Fibroblast of the conjunctiva (primary cell): ENCODE results near the gene PGAM2.
"Not testable (repeated sequence)": the region's sequence is repeated elsewhere in the genome, so short reads cannot be mapped to it uniquely, and the experiment has no call there.

Experiments
- DNase-seq: peaks from one replicate; pipeline ENCODE4 v3.0.0-alpha.2; 2010; ENCODE audit warnings: low read depth

Gene PGAM2

DNA sequence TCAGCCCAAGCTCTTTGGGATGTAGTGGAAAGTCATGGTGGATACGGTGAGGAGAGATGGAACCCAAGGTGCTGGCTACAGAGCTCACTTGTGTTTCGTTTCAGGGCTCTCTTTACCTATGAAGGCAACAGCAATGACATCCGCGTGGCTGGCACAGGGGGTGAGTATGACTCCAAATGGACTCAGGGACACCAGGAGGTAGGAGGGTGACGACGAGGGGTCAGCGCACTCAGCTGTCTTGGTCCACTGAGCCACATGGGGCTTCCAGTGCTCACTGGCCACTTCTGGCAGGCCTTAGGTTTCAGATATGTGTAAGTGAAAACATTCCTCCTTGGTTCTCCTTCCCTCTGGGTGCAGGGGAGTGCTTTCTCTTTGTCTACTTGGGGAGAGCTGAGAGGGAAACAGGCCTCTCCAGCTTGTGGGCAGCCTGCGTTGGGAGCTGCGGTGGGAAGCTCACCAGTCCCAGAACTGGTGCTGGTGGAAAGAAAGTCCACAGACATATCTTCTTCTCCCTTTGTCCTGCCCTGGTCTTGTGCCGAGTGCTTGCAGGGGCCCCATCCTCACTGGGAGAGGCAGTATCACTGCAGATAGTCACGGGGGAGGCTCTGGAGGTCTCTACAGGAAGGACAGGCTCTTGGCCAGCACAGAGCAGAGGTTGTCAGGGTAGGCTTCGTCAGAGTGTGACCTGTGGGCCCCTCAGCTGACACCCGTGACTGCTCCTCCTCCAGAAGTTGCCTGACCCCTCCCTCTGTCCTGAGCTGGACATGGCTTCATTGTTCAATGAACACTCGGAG is 15.0 kb downstream of the PGAM2 start:
- DNase-seq = no peak

DNA sequence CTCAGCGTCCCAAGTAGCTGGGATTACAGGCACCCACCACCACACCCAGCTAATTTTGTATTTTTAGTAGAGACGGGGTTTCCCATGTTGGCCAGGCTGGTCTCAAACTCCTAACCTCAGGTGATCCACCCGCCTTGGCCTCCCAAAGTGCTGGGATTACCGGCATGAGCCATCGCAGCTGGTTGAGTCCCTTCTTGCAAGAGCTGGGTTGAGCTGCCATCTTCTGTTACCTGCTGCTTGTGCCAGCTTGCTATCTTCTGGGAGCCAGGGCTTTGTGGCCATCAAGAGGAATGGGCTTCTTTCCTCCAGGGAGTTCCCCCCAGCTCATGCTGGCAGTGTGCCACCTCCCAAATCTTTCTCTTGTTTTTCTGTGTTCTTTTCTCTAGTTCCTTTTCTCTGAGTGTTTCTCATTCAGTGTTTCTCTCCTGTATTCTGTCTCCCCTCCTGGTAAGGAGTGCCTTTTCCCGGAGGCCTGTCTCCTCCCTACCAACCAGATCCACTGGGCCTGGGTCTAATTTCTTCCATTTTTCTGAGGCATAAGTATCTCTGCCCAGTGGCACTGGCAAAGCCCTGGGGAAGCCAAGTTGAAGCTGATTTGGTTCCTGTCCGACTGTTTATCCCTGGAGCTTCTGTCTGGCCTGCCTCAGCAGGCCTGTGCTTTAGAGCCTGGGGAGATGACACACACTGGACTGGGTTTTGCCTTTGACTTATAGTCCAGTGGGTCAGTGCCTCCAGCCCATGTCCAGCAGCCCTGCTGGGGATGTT is 17.2 kb downstream of the PGAM2 start:
- no peak for DNase-seq

DNA sequence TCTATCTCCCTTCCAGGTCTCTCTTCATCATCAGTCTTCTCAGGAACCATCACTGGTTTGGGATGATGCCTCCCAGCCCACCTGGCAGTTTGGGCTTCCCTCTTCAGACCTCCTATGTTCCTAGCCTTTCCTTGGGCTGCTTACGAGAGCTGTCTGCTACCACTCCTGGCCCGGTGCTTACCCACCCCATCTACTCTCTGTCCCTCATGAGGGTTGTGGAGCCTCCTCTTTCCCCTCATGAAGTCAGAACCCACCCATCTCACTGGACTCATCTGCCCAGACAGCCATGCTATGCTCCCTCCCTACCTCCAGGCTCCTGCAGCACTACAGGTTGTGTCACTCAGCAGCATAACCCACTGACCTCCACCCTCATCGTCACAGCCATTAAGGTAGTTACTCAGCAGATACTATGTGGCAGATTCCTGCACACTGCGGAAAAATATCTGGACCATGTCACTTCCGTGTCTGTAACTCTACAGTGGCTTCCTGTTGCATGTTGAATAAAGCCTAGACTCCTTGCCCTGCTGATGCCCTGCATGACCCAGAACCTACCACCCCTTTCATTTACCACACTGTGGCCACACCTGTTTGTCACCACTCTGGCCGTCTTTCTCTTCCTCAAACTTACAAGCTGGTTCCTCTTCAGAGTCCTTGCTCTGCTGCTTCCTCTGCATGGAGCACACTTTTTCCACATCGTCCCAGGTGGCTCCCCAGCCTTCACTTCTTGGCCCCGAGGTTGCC is 18.9 kb downstream of the PGAM2 start:
- no peak for DNase-seq

DNA sequence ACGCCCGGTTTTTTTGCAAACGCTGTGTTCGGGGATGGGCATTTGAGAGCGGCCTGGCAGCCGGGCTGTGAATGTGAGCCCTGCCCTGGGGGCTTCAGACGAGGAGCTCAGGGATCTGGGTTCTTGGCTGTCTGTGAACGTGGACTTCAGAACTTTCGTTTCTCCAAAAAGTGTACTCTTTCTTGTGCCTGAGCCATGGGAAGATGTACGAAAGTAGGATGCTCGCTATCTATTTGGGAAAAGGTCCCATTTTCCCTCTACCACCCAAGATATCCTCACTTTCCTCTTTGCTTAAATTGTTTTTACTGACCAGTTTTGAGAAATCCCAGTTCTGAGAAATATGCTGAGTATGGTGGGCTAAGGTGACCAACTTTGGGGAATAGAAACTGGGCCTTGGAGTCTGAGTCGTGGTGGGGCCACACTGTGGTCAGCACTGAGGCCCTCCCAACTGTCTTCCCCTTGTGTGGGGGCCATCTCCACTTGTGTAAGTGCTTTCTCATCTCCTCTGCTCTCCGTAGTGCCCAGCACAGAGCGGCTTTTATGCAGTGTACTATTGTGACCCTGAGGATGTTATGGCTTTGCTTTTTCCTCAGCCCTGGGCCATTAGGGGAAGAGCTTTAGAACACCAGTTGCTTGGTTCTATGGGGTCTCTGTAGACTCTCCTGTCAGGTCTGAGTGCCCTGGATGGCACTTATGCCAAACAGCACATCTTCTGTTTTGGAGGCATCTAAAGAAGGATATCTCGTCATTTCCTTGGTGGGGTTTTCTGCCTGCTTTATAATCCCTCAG is 19.9 kb downstream of the PGAM2 start:
- no peak for DNase-seq

DNA sequence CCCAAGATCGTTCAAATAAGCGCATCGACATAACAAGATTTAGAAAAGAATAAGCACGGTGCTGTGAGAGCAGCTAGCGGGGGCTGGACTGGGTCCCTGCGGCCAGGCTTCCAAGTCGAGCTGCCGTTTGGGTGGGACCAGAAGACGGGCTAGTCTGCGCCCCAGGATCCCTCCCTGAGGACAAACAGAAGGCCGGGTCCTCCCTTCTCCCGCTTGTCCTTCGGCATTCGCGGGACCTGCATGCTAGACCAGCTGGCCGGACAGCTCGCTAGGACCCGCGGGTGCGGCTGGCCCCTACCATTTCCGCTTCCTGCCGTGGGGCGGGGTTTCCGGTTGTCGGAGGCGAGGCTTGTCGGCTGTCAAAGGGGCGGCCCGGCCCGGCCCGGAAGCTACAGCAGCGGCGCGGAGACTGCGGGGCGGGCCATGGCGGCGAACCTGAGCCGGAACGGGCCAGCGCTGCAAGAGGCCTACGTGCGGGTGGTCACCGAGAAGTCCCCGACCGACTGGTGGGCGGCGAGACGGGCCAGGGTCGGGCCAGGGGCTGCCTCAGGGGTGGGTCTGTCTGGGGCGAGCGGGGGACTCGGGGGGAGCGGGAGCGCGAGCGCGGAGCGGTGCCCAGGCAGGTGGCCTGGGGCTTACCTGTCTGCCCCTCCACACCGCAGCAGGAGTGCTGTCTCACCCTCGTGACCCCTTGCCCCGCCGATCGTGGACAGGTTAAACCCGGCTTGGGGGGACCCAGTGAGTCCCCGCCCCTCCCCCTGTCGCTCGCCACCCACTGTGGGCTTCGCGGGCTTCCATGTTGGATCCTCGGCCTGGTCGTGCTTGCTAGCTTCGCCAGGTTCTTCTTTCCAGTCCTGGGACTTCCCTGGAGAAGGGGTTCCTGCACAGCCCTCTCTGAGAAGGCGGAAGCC is 20.8 kb downstream of the PGAM2 start, which contains the start of gene DBNL:
DBNL (plus strand) TSS at position 388 of the 911 bp plus-strand sequence; CDS start at position 424, 36 bp downstream.
- peak; percentile 62 for DNase-seq

DNA sequence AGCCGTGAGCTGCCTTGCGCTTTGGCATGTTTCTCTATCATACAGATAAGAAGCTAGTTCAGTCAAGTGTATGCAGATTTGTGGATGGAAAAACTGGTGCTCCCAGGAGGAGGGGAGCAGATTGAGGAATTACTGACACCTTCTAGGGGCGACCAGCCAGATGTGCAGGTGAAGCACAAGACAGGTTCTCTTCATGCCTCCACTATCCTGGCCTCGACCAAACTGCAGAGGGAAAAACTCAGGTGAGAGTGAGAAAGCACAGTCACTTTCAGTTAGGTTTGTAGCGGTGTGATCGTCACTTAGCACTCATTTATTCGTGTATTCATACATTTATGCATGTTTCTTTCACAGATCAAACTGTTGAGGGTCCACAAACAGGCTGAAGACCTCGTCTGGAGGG is 21.5 kb downstream of the PGAM2 start:
- no peak for DNase-seq

DNA sequence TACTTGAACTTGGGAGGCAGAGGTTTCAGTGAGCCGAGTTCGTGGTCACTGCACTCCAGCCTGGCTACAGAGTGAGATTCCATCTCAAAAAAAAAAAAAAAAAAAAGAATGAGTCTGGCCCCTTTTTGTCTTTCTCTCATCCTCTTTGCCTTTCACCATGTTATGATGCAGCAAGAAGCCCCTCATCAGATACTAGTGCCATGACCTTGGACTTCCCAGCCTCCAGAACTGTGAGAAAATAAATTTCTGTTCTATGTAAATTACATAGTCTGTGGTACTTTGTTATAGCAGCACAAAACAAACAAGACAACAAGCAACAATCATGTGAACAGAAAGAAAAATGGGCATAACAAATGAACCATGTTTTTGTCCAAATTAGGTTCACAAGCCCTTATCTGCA is 23.1 kb downstream of the PGAM2 start:
- no peak for DNase-seq

DNA sequence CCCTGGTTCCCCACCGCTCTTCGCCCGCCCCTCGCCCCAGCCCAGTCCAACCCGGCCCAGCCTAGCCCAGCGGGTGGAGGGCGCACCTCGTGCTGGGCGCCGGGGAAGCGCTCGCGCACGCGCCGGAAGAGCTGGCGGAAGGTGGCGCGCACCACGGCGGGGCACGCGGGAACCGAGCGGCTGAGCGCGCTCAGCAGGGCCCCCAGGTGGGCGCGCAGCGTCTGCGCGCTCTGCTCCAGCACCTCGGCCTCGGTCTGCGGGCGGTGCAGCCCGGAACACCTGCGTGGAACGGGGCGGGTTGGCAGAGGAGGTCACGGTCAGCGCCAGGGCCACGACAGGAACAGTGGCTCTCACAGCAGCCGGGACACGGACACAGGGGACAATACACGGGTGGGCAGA is 24.9 kb downstream of the PGAM2 start:
- not testable (repeated sequence) for DNase-seq

DNA sequence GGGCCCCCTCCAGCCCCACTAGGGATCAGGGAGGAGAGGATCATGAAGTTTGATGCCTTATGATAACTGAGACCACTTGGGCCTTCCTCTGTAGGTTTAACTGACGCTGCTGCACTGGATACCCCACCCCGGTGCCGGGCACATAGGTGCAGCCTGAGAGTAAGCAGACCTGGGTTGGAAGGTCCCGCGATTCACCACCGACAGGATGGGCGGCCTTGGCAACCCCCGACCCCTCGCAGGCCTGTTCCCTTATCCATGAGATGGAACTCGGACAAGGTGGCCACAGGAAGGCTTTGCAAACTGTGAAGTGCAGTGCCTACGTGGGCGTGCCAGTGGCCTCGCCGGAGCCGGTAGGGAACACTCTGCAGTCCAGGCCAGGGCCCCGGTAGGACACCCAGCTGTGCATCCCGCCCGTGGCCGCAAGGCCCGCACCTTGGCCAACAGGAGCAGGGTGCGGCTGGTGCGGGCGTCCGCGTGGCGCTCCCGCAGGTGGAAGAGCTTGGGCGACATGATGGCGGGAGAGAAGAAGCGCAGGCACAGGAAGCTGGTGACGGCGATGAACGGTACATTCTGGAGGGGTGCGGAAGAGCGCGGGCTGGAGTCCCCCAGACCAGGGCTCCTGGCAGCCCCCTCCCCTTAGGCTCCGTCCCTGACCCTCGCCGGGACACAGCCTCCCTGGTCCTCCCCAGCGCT is 25.4 kb downstream of the PGAM2 start:
- not testable (repeated sequence) for DNase-seq

DNA sequence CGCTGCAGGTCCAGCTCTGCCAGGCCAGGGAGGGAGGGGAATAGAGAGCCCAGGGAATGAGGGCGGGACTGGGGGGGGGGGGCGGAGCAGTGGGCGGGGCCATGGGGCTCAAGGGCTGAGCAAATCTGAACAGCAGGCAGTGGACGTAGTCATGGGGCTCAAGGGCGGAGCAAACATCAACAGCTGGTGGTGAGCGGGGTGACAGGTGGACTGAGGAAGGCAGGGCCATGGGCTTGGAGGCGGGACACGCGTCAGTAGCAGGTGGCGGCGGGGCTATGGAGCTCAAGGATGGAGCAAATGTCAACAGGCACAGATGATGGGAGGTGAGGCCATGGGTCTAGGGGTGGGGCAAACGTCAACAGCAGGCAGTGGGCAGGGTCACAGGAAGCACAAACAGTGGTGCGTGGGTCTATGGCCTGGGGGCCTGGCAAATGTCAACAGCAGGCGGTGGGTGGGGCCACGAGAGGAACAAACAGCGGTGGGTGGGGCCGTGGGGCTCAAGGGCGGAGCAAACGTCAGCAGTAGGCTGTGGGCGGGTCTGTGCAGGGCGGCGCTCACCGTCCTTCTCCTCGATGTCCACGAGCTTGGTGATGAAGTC is 26.3 kb downstream of the PGAM2 start:
- DNase-seq = not testable (repeated sequence)

DNA sequence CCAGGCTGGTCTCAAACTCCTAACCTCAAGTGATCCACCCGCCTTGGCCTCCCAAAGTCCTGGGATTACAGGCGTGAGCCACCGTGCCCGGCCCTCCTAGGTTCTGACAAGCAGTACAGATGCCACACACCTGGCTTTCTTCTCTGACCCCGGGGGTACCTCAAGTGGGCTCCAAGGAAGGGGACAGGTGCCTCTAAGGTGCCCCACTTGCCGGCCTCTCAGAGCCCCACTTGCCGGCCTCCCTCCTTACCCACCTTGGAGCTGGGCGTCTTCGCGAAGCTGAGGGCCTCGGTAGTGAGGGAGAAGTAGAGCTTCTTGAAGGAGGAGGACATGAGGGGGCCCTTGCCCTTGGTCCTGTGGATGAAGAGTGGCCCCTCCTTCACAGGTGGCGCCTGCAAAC is 26.8 kb downstream of the PGAM2 start:
- not testable (repeated sequence) for DNase-seq

DNA sequence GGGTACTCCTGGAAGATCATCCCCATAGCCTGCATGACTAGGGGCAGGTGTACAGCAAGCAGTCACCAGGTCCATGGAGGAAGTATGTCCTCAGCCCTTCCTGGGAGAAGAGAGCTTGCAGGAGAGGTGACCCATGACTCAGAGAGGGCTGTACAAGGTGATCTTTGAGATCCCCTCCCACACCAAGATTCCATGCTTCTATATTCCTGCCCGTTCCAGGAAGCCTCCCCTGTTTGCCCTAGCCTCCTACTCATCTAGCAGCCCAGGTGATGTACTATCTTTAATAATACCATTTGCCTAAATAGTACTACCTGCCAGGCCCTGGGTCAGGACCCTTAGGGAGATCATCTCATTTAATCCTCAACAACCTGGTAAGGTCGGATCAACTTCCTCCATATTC is 27.4 kb downstream of the PGAM2 start:
- DNase-seq = not testable (repeated sequence)

DNA sequence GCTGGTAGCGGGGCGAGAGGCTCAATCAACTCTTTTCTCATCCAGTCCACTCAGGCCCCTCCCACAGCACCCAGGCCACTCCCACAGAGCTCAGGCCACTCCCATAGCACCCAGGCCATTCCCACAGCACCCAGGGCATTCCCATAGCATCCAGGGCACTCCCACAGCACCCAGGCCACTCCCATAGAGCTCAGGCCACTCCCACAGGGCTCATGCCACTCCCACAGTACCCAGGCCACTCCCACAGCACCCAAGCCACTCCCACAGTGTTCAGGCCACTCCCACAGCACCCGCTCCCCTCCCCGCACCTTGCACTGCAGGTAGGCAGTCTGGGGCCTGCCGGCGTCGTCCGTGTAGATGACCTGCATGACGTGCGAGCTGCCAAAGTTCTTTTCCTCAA is 29.0 kb downstream of the PGAM2 start:
- DNase-seq = not testable (repeated sequence)

DNA sequence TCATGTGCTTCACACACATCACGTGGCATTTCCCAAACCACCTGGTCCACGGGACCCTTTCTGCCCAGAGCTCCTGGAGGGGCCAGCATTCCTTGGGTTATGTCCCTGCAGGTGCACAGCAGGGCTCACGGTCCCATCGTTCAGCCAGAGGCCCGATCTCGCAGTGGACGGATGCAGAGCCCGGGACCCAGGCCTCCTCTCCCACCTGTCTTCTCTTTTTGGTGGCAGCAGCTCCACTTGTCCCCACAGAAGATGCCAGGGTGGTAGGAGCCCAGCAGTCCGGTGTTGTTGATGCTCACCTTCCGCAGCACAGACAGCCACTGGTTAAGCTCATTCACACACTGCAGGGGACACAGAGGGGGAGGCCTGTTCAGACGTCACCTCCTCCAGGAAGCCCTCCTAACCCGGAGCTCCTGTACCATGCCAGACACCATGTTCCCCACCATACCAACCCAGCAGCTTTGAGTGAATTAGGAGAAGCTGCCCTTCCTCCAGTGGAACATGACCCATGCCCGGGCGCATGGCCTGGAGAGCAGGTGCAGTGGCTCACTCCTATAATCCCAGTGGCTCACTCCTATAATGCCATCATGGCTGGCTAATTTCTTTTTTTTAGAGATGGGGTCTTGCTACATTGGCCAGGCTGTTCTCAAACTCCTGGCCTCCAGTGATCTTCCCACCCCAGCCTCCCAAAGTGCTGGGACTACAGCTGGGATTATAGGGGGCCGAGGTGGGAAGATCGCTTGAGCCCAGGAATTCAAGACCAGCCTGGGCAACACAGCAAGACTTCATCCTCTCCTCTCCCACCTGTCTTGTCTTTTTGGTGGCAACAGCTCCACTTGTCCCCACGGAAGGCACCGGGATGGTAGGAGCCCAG is 31.2 kb downstream of the PGAM2 start:
- not testable (repeated sequence) for DNase-seq

DNA sequence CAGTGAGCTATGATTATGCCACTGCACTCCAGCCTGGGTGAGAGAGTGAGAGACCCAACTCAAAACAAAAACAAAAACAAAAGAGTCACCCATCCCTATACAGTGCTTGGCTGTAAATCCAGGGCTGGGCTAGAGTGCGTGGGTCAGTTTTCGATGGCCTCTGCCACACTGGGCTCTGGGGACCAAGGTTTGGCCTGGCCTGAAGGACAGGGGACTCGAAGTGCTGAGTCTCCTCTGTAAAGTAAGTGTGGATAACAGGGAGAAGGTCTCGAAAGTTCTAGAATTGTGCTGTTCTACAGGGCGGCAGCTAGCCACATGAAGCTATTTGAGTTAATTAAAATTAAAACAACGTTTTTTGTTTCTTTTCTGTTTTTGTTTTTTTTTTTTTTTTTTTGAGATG is 33.3 kb downstream of the PGAM2 start:
- DNase-seq = not testable (repeated sequence)

DNA sequence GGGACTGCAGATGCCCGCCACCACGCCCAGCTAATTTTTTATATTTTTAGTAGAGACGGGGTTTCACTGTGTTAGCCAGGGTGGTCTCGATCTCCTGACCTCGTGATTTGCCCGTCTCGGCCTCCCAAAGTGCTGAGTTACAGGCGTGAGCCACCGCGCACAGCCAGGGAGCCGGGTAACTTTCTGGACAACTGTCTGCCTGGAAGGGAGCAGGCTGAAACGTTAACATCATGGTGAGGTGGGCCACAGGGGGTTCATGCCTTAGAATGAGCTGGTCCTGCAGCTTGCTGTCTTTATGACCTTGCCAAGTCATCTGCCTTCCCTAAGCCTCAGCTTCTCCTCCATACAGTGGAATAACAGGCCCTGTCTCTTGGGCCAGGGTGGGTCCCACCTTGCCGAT is 34.0 kb downstream of the PGAM2 start:
- DNase-seq = not testable (repeated sequence)

DNA sequence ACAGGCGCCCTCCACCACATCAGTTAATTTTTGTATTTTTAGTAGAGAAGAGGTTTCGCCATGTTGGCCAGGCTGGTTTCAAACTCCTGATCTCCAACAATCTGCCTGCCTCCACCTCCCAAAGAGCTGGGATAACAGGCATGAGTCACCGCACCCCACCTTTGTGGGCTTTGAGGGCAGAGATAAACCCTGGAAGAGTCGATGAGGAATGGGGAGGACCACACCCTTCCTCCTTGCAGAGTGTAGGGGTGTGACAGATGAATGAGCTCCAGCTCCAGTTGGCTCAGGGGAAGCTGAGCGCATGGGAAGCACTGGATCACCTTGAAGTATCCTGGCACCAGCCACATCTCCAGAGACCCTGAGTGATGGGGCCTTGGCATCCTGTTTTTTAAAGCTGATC is 35.3 kb downstream of the PGAM2 start:
- DNase-seq = not testable (repeated sequence)

DNA sequence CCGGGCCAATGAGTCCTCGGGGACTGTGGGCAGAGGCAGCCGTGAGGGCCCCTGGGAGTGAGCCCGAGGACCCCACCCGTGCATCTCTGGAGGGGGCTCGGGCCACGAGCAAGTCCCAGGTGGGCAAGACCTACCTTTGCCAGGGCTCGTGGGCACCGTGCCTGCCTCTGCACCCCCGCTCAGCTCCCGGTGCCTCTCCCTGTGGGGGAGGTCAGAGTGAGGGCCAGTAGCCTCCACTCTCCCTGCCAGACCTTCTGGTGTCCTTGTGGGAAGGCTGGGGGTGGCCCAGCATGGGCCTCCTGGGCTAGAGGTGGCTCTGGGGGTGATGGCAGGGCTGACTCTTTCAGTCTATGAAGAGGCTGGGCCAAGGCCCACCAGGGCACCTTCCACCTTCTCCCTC is 35.9 kb downstream of the PGAM2 start:
- not testable (repeated sequence) for DNase-seq
